RPMI8226 (cell line): Measurements from ENCODE around the gene ENDOV.

ENCODE experiments used
- DNase-seq: peaks from one replicate; pipeline ENCODE4 v3.0.0-alpha.2; 2015

Gene ENDOV

GRCh38 chr17:80432350-80432955 is 17.5 kb downstream of the ENDOV start:
- no peak for DNase-seq

GRCh38 chr17:80432961-80433550 is 18.1 kb downstream of the ENDOV start:
- no peak for DNase-seq

- no peak for DNase-seq
These were observed 19.1 kb downstream of the ENDOV start for GRCh38 chr17:80433916-80434666.

GRCh38 chr17:80437532-80437931 is 22.6 kb downstream of the ENDOV start:
- no peak for DNase-seq

- no peak for DNase-seq
These were observed 23.8 kb downstream of the ENDOV start for GRCh38 chr17:80438806-80439205.

GRCh38 chr17:80439499-80439898 is 24.5 kb downstream of the ENDOV start:
- no peak for DNase-seq

GRCh38 chr17:80441133-80441578 is 26.2 kb downstream of the ENDOV start:
- peak; percentile 72 for DNase-seq

GRCh38 chr17:80441598-80442322 is 26.8 kb downstream of the ENDOV start:
- DNase-seq: no peak

- no peak for DNase-seq
These were observed 27.3 kb downstream of the ENDOV start for GRCh38 chr17:80442323-80442659.

GRCh38 chr17:80442764-80443163 is 27.8 kb downstream of the ENDOV start:
- no peak for DNase-seq

GRCh38 chr17:80443498-80443897 is 28.5 kb downstream of the ENDOV start:
- DNase-seq: no peak

GRCh38 chr17:80443916-80444643 is 29.1 kb downstream of the ENDOV start:
- no peak for DNase-seq

- DNase-seq: no peak
These were observed 29.6 kb downstream of the ENDOV start for GRCh38 chr17:80444644-80444979.

- DNase-seq: no peak
These were observed 30.2 kb downstream of the ENDOV start for GRCh38 chr17:80445007-80445725.

- no peak for DNase-seq
These were observed 30.8 kb downstream of the ENDOV start for GRCh38 chr17:80445726-80446110.

- no peak for DNase-seq
These were observed 31.9 kb downstream of the ENDOV start for GRCh38 chr17:80446645-80447405.

- DNase-seq: no peak
These were observed 32.8 kb downstream of the ENDOV start for GRCh38 chr17:80447790-80448189.

- DNase-seq: peak; percentile 58
These were observed 34.4 kb downstream of the ENDOV start for GRCh38 chr17:80449194-80449929.

- DNase-seq: no peak
These were observed 35.1 kb downstream of the ENDOV start for GRCh38 chr17:80449930-80450576.

- no peak for DNase-seq
These were observed 36.3 kb downstream of the ENDOV start for GRCh38 chr17:80451104-80451775.
